Bronchial epithelial cell (primary cell): Measurements from ENCODE around the gene VSTM1. TPM values are rescaled to one million over a fixed set of nuclear protein-coding genes. Genes with fewer than 3 reads are reported as not detected.

Experiments
- DNase-seq: peaks from one replicate; pipeline ENCODE4 v3.0.0-alpha.2; 2010; ENCODE audit warnings: low read depth
- FAIRE-seq: peaks from 2 replicates; lab custom pipeline; 2011; peaks lifted over from hg19 to GRCh38; lab: Jason Lieb, UNC
- H3K27me3 ChIP-seq: 2 replicates; pipeline ENCODE4 v1.5.1; 2011; ENCODE audit warnings: low read length; ENCODE audit not compliant: control insufficient read depth, insufficient read depth
- H3K36me3 ChIP-seq: 2 replicates; pipeline ENCODE4 v1.5.1; 2011; ENCODE audit warnings: low read length; ENCODE audit not compliant: control insufficient read depth, insufficient read depth
- H3K4me3 ChIP-seq: 2 replicates; pipeline ENCODE4 v1.5.1; 2011; ENCODE audit warnings: mild to moderate bottlenecking, low read depth, low read length, control low read depth
- CTCF ChIP-seq: IDR thresholded peaks from 2 replicates; pipeline ENCODE4 v1.5.1; 2011; ENCODE audit warnings: mild to moderate bottlenecking, moderate library complexity, low read length, control low read depth, inconsistent platforms; ENCODE audit not compliant: insufficient read depth, severe bottlenecking
- total RNA-seq: library from RNA; depleted of rRNA; stranded (reverse); fragments of >200 nt; gene quantifications from 2 replicates; pipeline ENCODE4 v1.2.1, GENCODE V29; 2014

VSTM1 gene
- total RNA-seq, 1 donor from 2014 or later: not detected

- FAIRE-seq (no peak), DNase-seq (no peak)
- peaks cover 13% of the 10 kb centered on the region for H3K27me3 ChIP-seq
- no peaks in the 10 kb centered on the region for H3K36me3 ChIP-seq
- H3K4me3 ChIP-seq: no peak within 1 kb of the TSS
- TF ChIP-seq CTCF: no peak
These were observed 72.2 kb downstream of the VSTM1 start, which contains the start of gene CACNG6 for GRCh38 chr19:53991224-53992113. TSS of gene CACNG6 (plus strand) at chr19:53991637. CDS start at chr19:53992878, 1,241 bp downstream.

Other genes with a start within 250 kb of the VSTM1 start
- gene NLRP12, start 239.6 kb downstream of the VSTM1 start, total RNA-seq: under 0.01 TPM in 1 of 2 replicates, not detected in the other
- 1.3 and 1.4 TPM in 2 replicates for gene MYADM, start 196.0 kb downstream of the VSTM1 start, total RNA-seq
- not detected in 2 replicates for gene PRKCG, start 181.7 kb downstream of the VSTM1 start, total RNA-seq
- gene CACNG7, start 154.6 kb downstream of the VSTM1 start, total RNA-seq: not detected in 2 replicates
- gene CACNG8, start 101.0 kb downstream of the VSTM1 start, total RNA-seq: not detected in 2 replicates
- gene CACNG6, start 72.3 kb downstream of the VSTM1 start, total RNA-seq: 0.26 TPM in 1 of 2 replicates, not detected in the other
- gene TARM1, start 17.5 kb upstream of the VSTM1 start, total RNA-seq: not detected in 2 replicates
- 0.64 and 0.79 TPM in 2 replicates for gene OSCAR, start 36.9 kb upstream of the VSTM1 start, total RNA-seq
- gene NDUFA3, start 39.0 kb upstream of the VSTM1 start, total RNA-seq: 6.1 and 16.0 TPM in 2 replicates
- gene TFPT, start 51.8 kb upstream of the VSTM1 start, total RNA-seq: 6.1 and 11.3 TPM in 2 replicates
- gene PRPF31, start 51.9 kb upstream of the VSTM1 start, total RNA-seq: 37.8 and 47.1 TPM in 2 replicates
- gene CNOT3, start 73.9 kb upstream of the VSTM1 start, total RNA-seq: 6.1 and 11.4 TPM in 2 replicates
- gene LENG1, start 95.8 kb upstream of the VSTM1 start, total RNA-seq: 9.7 and 13.4 TPM in 2 replicates
- 23.2 and 25.0 TPM in 2 replicates for gene TMC4, start 109.3 kb upstream of the VSTM1 start, total RNA-seq
- gene MBOAT7, start 125.7 kb upstream of the VSTM1 start, total RNA-seq: 6.8 and 10.6 TPM in 2 replicates
- gene TSEN34, start 127.4 kb upstream of the VSTM1 start, total RNA-seq: 47.9 and 50.2 TPM in 2 replicates
- 2,761 and 3,132 TPM in 2 replicates for gene RPS9, start 137.0 kb upstream of the VSTM1 start, total RNA-seq
- gene LILRB3, start 159.1 kb upstream of the VSTM1 start, total RNA-seq: not detected in 2 replicates
- not detected in 2 replicates for gene LILRA6, start 178.9 kb upstream of the VSTM1 start, total RNA-seq
- gene LILRB5, start 193.4 kb upstream of the VSTM1 start, total RNA-seq: not detected in 2 replicates
- gene LILRB2, start 217.2 kb upstream of the VSTM1 start, total RNA-seq: not detected in 2 replicates
- gene LILRA5, start 249.3 kb upstream of the VSTM1 start, total RNA-seq: not detected in 2 replicates